ENCODE measurements around the gene NDST1. TPM values are rescaled to one million over a fixed set of nuclear protein-coding genes. Genes with fewer than 3 reads are reported as not detected.

The NDST1 gene
- total RNA-seq, 6 experiments from 2014 or later: 38.1 to 97.5 (median 76.0) TPM

- Histone ChIP-seq H3K27ac (no peak overlapping the region), H3K27me3 (no peaks in the 10 kb centered on the region), H3K4me3 (no peak overlapping the region), H3K4me1 (peaks cover 0 to 9% (median 3%) of the 10 kb centered on the region in 4 donors), H3K9me3 (no peaks in the 10 kb centered on the region), H3K36me3 (no peaks in the 10 kb centered on the region)
- intact Hi-C loops (cut with DNase I): no loop called here
- ATAC-seq: no peak
- TF ChIP-seq POLR2A (IDR thresholded peaks at IDR 0.05): no peak
- no peak for TF ChIP-seq CTCF (IDR thresholded peaks at IDR 0.05)
- 77% methylated on average over 3 of the region's 3 CpGs for WGBS (ENCODE audit: insufficient coverage, low coverage, low lambda C conversion rate, missing lambda C conversion rate)
- no peak for DNase-seq
These were observed 88.9 kb downstream of the NDST1 start for GRCh38 chr5:150596826-150597225.

GRCh38 chr5:150598006-150598405, 90.1 kb downstream of the NDST1 start:
- no peaks in the 10 kb centered on the region for H3K9me3 ChIP-seq
- H3K27ac ChIP-seq: no peak overlapping the region
- H3K36me3 ChIP-seq: no peaks in the 10 kb centered on the region
- no peak overlapping the region for H3K4me3 ChIP-seq
- no peak for ATAC-seq
- no peaks in the 10 kb centered on the region for H3K27me3 ChIP-seq
- peak in 1 of 3 donors; percentile 10 for DNase-seq
- TF ChIP-seq POLR2A (IDR thresholded peaks at IDR 0.05) (no peak), CTCF (IDR thresholded peaks at IDR 0.05) (no peak)
- H3K4me1 ChIP-seq: peaks cover 0 to 9% (median 3%) of the 10 kb centered on the region in 4 donors
- WGBS (ENCODE audit: insufficient coverage, low coverage, low lambda C conversion rate, missing lambda C conversion rate): no CpG with 5 or more reads among the region's 10 CpGs
- intact Hi-C loops (cut with DNase I): no loop called here

DNA sequence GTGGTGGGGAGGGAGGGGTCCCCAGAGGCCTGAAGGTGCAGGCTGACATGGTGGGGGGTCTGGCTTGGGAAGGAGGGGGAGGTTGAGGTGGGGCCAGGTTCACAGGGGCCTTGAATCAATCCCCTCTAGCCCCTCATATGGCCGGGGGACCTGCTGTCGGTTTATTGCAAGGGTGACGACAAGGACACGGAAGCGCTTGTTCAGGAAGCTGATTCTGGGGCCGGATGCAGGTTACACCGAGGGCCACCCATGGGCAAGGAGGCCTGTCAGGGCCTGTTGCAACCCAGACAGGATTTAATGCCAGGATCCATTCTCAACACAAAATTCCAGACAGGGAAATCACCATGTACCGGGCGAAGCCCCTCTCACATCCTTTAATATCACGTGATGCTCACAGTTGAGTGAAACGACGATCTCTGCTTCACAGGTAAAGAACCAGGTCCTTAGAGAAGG, 90.9 kb downstream of the NDST1 start:
- Histone ChIP-seq H3K9me3 (no peaks in the 10 kb centered on the region), H3K4me1 (peaks cover 0 to 9% (median 3%) of the 10 kb centered on the region in 4 donors), H3K4me3 (no peak overlapping the region), H3K27ac (no peak overlapping the region), H3K36me3 (no peaks in the 10 kb centered on the region), H3K27me3 (no peaks in the 10 kb centered on the region)
- TF ChIP-seq CTCF (IDR thresholded peaks at IDR 0.05) (no peak), POLR2A (IDR thresholded peaks at IDR 0.05) (no peak)
- DNase-seq (peak in 1 of 3 donors; percentile 19), ATAC-seq (no peak)
- 85% methylated on average over 4 of the region's 12 CpGs for WGBS (ENCODE audit: insufficient coverage, low coverage, low lambda C conversion rate, missing lambda C conversion rate)
- intact Hi-C loops (cut with DNase I): no loop called here

GRCh38 chr5:150599281-150599680, 91.3 kb downstream of the NDST1 start:
- TF ChIP-seq POLR2A (IDR thresholded peaks at IDR 0.05) (no peak), CTCF (IDR thresholded peaks at IDR 0.05) (no peak)
- Histone ChIP-seq H3K27me3 (no peaks in the 10 kb centered on the region), H3K9me3 (no peaks in the 10 kb centered on the region), H3K36me3 (no peaks in the 10 kb centered on the region), H3K4me1 (peaks cover 0 to 9% (median 3%) of the 10 kb centered on the region in 4 donors), H3K4me3 (no peak overlapping the region), H3K27ac (no peak overlapping the region)
- ATAC-seq: no peak
- WGBS (ENCODE audit: insufficient coverage, low coverage, low lambda C conversion rate, missing lambda C conversion rate): no CpG with 5 or more reads among the region's 5 CpGs
- intact Hi-C loops (cut with DNase I): no loop called here
- DNase-seq: no peak
